GM18526 (cell line): Measurements from ENCODE around the gene UROC1.

Experiments used
- POLR2A ChIP-seq: IDR thresholded peaks from 3 replicates; pipeline ENCODE4 v1.6.1; 2011; ENCODE audit not compliant: insufficient read length; ENCODE audit errors: extremely low read depth

The UROC1 gene

GRCh38 chr3:126517291-126517951 lies at the start of gene UROC1:
Gene UROC1, minus strand, starts transcription at chr3:126517773. Its CDS starts 54 bp downstream, at chr3:126517719.
- no peak for TF ChIP-seq POLR2A

- no peak for TF ChIP-seq POLR2A
Observed at GRCh38 chr3:126562737-126563276, 45.2 kb upstream of the UROC1 start.

GRCh38 chr3:126558336-126559071 lies 40.9 kb upstream of the UROC1 start, which contains the start of gene C3orf22:
Gene C3orf22, minus strand, starts transcription at chr3:126558932. Its CDS starts 5,542 bp downstream, at chr3:126553390.
- TF ChIP-seq POLR2A, result no peak

GRCh38 chr3:126557761-126558160 lies 40.2 kb upstream of the UROC1 start:
- no peak for TF ChIP-seq POLR2A

- TF ChIP-seq POLR2A, result no peak
Observed at GRCh38 chr3:126557415-126557745, 39.8 kb upstream of the UROC1 start.

GRCh38 chr3:126556637-126557414 lies 39.3 kb upstream of the UROC1 start:
- no peak for TF ChIP-seq POLR2A

- TF ChIP-seq POLR2A, result no peak
Observed at GRCh38 chr3:126555795-126556636, 38.4 kb upstream of the UROC1 start.

GRCh38 chr3:126554560-126555525 lies 37.3 kb upstream of the UROC1 start:
- no peak for TF ChIP-seq POLR2A

GRCh38 chr3:126553284-126554084 lies 35.9 kb upstream of the UROC1 start:
- TF ChIP-seq POLR2A, result no peak

GRCh38 chr3:126552688-126553283 lies 35.2 kb upstream of the UROC1 start:
- no peak for TF ChIP-seq POLR2A

- TF ChIP-seq POLR2A, result no peak
Observed at GRCh38 chr3:126551839-126552687, 34.5 kb upstream of the UROC1 start.
